HG03159 (cell line): ENCODE data around the gene RELB.
"Not testable (repeated sequence)": the region's sequence is repeated elsewhere in the genome, so short reads cannot be mapped to it uniquely, and the experiment has no call there.

Experiments
- ATAC-seq: cut with Tn5 transposase; IDR thresholded peaks from one replicate; pipeline ENCODE4 v1.9.1; 2021; ENCODE audit warnings: mild to moderate bottlenecking, moderate library complexity; ENCODE audit not compliant: unreplicated experiment

The RELB gene

GRCh38 chr19:45001087-45001739 is at the start of gene RELB:
Gene RELB, plus strand, starts transcription at chr19:45001464. Its CDS starts 116 bp downstream, at chr19:45001580.
- peak; percentile 48 for ATAC-seq

- no peak for ATAC-seq
Observed at GRCh38 chr19:44954278-44954648, 47.0 kb upstream of the RELB start.

- ATAC-seq: peak; percentile 83
Observed at GRCh38 chr19:44954649-44955504, 46.4 kb upstream of the RELB start, which contains the start of gene CLPTM1. Gene CLPTM1, plus strand, starts transcription at chr19:44955380. Its CDS starts 16 bp downstream, at chr19:44955396.

- ATAC-seq: peak; percentile 14
Observed at GRCh38 chr19:44955505-44956439, 45.5 kb upstream of the RELB start.

GRCh38 chr19:44957526-44957925 is 43.7 kb upstream of the RELB start:
- ATAC-seq: no peak

- ATAC-seq: no peak
Observed at GRCh38 chr19:44958090-44958489, 43.2 kb upstream of the RELB start.

GRCh38 chr19:44959691-44960090 is 41.6 kb upstream of the RELB start:
- ATAC-seq: no peak

GRCh38 chr19:44960906-44961728 is 40.1 kb upstream of the RELB start:
- ATAC-seq: no peak

GRCh38 chr19:44961821-44962220 is 39.4 kb upstream of the RELB start:
- no peak for ATAC-seq

- ATAC-seq: no peak
Observed at GRCh38 chr19:44968118-44968517, 33.1 kb upstream of the RELB start.

GRCh38 chr19:44968670-44969069 is 32.6 kb upstream of the RELB start:
- ATAC-seq: no peak

- ATAC-seq: no peak
Observed at GRCh38 chr19:44969437-44969836, 31.8 kb upstream of the RELB start.

- not testable (repeated sequence) for ATAC-seq
Observed at GRCh38 chr19:44971451-44971850, 29.8 kb upstream of the RELB start.

GRCh38 chr19:44972802-44973201 is 28.5 kb upstream of the RELB start:
- ATAC-seq: no peak

- ATAC-seq: no peak
Observed at GRCh38 chr19:44973982-44974735, 27.1 kb upstream of the RELB start.

- no peak for ATAC-seq
Observed at GRCh38 chr19:44974857-44975256, 26.4 kb upstream of the RELB start.

- no peak for ATAC-seq
Observed at GRCh38 chr19:44975444-44975843, 25.8 kb upstream of the RELB start.

- ATAC-seq: no peak
Observed at GRCh38 chr19:44984005-44984404, 17.3 kb upstream of the RELB start.

- no peak for ATAC-seq
Observed at GRCh38 chr19:44985445-44985844, 15.8 kb upstream of the RELB start.
